Upper lobe of left lung (tissue), 6 donors: ENCODE measurements around the gene MAB21L4. TPM values are rescaled to one million over a fixed set of nuclear protein-coding genes. Genes with fewer than 3 reads are reported as not detected.

Experiments used
- ATAC-seq, 2 donors: fragments of 200-7000 bp; cut with Tn5 transposase; one replicate each; pipeline ENCODE4 v1.9.1; 2022; ENCODE audit warnings: mild to moderate bottlenecking in 2 of 2, moderate library complexity in 2 of 2; ENCODE audit not compliant: low FRiP score in 2 of 2
- DNase-seq, 2 donors: peaks; one replicate each; pipeline ENCODE4 v3.0.0-alpha.2; 2019 to 2020
- H3K27ac ChIP-seq, 4 donors: fragments of 200-600 bp; sonication (generic); one replicate each; pipeline ENCODE4 v1.5.1; 2016 to 2019
- H3K27me3 ChIP-seq, 4 donors: fragments of 200-600 bp; sonication (generic); one replicate each; pipeline ENCODE4 v1.5.1; 2017 to 2019
- H3K36me3 ChIP-seq, 4 donors: fragments of 200-600 bp; sonication (generic); one replicate each; pipeline ENCODE4 v1.5.1; 2016 to 2019
- H3K4me1 ChIP-seq, 4 donors: fragments of 200-600 bp; sonication (generic); one replicate each; pipeline ENCODE4 v1.5.1; 2018 to 2019
- H3K4me3 ChIP-seq, 4 donors: fragments of 200-600 bp; sonication (generic); one replicate each; pipeline ENCODE4 v1.5.1; 2017 to 2019; ENCODE audit warnings: mild to moderate bottlenecking in 2 of 4, moderate library complexity in 1 of 4
- H3K9me3 ChIP-seq, 4 donors: fragments of 200-600 bp; sonication (generic); one replicate each; pipeline ENCODE4 v1.5.1; 2018 to 2019
- CTCF ChIP-seq, 6 experiments: fragments of 450-650 bp in 4 of 6; fragments of 200-600 bp in 2 of 6; sonication (generic) in 2 of 6; IDR thresholded peaks; one replicate each; pipeline ENCODE4 v1.5.1; 2016 to 2019; ENCODE audit warnings: antibody characterized with exemption in 6 of 6
- EP300 ChIP-seq, 4 donors: sonication (generic); formaldehyde crosslinking; IDR thresholded peaks; one replicate each; pipeline ENCODE4 v1.5.1; 2017; ENCODE audit warnings: antibody characterized with exemption in 4 of 4, control low read depth in 2 of 4
- POLR2A ChIP-seq, 4 donors: fragments of 450-650 bp; IDR thresholded peaks; one replicate each; pipeline ENCODE4 v1.5.1; 2016 to 2017; ENCODE audit warnings: antibody characterized with exemption in 4 of 4, mild to moderate bottlenecking in 2 of 4
- POLR2AphosphoS5 ChIP-seq, 2 donors: sonication (generic); formaldehyde crosslinking; IDR thresholded peaks; one replicate each; pipeline ENCODE4 v1.5.1; 2017; ENCODE audit warnings: antibody characterized with exemption in 2 of 2
- WGBS, 2 donors: methylation state at CpG; one replicate each; pipeline ENCODE4 v1.1.5; 2017 to 2018; 5-methylcytosine and 5-hydroxymethylcytosine counted together
- total RNA-seq, 6 donors: library from RNA; depleted of rRNA in 4 of 6; stranded (reverse); fragments of >200 nt in 4 of 6; gene quantifications; one replicate each; pipeline versions ENCODE4 v1.1.0 to v1.2.1, GENCODE V29; 2016 to 2021
- donor health status: DM: no; HTN: no; CAD: no; lungs with moderate emphysema.
- donor health status: DM: no; HTN: yes; CAD: no; lungs with severe emphysema.

MAB21L4 gene
- total RNA-seq, 6 donors from 2014 or later, result 11.5 to 117 (median 29.0) TPM

GRCh38 chr2:240871071-240871958 is 24.6 kb downstream of the MAB21L4 start:
- DNase-seq, result peak in 1 of 2 donors; percentile 53
- H3K9me3 ChIP-seq, result no peaks in the 10 kb centered on the region
- no peak overlapping the region for H3K4me3 ChIP-seq
- no peak overlapping the region for H3K27ac ChIP-seq
- H3K4me1 ChIP-seq, result no peaks in the 10 kb centered on the region
- TF ChIP-seq CTCF (IDR thresholded peaks at IDR 0.05) (no peak), EP300 (IDR thresholded peaks at IDR 0.05) (no peak), POLR2AphosphoS5 (IDR thresholded peaks at IDR 0.05) (no peak), POLR2A (IDR thresholded peaks at IDR 0.05) (no peak)
- WGBS, 2 donors, result 82 to 93% methylated on average over 11 to 14 of the region's 16 CpGs
- no peak for ATAC-seq
- no peaks in the 10 kb centered on the region for H3K27me3 ChIP-seq
- H3K36me3 ChIP-seq, result no peaks in the 10 kb centered on the region

GRCh38 chr2:240869956-240870875 is 25.7 kb downstream of the MAB21L4 start:
- DNase-seq (peak in 1 of 2 donors; percentile 45), ATAC-seq (no peak)
- no peak overlapping the region for H3K27ac ChIP-seq
- no peaks in the 10 kb centered on the region for H3K9me3 ChIP-seq
- WGBS, 2 donors, result 84 to 92% methylated on average over 4 to 13 of the region's 15 CpGs
- no peaks in the 10 kb centered on the region for H3K27me3 ChIP-seq
- no peaks in the 10 kb centered on the region for H3K36me3 ChIP-seq
- TF ChIP-seq EP300 (IDR thresholded peaks at IDR 0.05) (no peak), POLR2A (IDR thresholded peaks at IDR 0.05) (no peak), POLR2AphosphoS5 (IDR thresholded peaks at IDR 0.05) (no peak), CTCF (IDR thresholded peaks at IDR 0.05) (no peak)
- no peak overlapping the region for H3K4me3 ChIP-seq
- no peaks in the 10 kb centered on the region for H3K4me1 ChIP-seq

- 90 to 91% methylated on average over 17 to 24 of the region's 25 CpGs for WGBS, 2 donors
- ATAC-seq, result no peak
- no peak for TF ChIP-seq EP300 (IDR thresholded peaks at IDR 0.05)
- no peak for TF ChIP-seq POLR2A (IDR thresholded peaks at IDR 0.05)
- no peak for TF ChIP-seq POLR2AphosphoS5 (IDR thresholded peaks at IDR 0.05)
- no peak for TF ChIP-seq CTCF (IDR thresholded peaks at IDR 0.05)
- Histone ChIP-seq H3K4me3 (no peak overlapping the region), H3K27me3 (no peaks in the 10 kb centered on the region), H3K36me3 (no peaks in the 10 kb centered on the region), H3K27ac (no peak overlapping the region), H3K9me3 (no peaks in the 10 kb centered on the region), H3K4me1 (no peaks in the 10 kb centered on the region)
- DNase-seq, result peak in 1 of 2 donors; percentile 65
Observed at GRCh38 chr2:240869109-240869955, 26.6 kb downstream of the MAB21L4 start.

GRCh38 chr2:240868286-240869108 is 27.5 kb downstream of the MAB21L4 start, which contains the start of gene AGXT:
AGXT (plus strand) TSS chr2:240868824; CDS start chr2:240868866, 42 bp downstream.
- 63 to 84% methylated on average over 11 to 21 of the region's 21 CpGs for WGBS, 2 donors
- Histone ChIP-seq H3K4me1 (no peaks in the 10 kb centered on the region), H3K4me3 (no peak within 1 kb of the TSS), H3K27me3 (no peaks in the 10 kb centered on the region), H3K9me3 (no peaks in the 10 kb centered on the region), H3K27ac (no peak within 1 kb of the TSS), H3K36me3 (no peaks in the 10 kb centered on the region)
- ATAC-seq (peak in 1 of 2 donors; percentile 5), DNase-seq (peak in 1 of 2 donors; percentile 48)
- TF ChIP-seq CTCF (IDR thresholded peaks at IDR 0.05) (no peak), POLR2AphosphoS5 (IDR thresholded peaks at IDR 0.05) (no peak), POLR2A (IDR thresholded peaks at IDR 0.05) (no peak), EP300 (IDR thresholded peaks at IDR 0.05) (no peak)
